Measurements from ENCODE around the gene GPLD1. TPM values are rescaled to one million over a fixed set of nuclear protein-coding genes. Genes with fewer than 3 reads are reported as not detected.
A peak's percentile ranks its signal among the peaks of the same experiment; 100 is the strongest.

Gene GPLD1
- total RNA-seq, 1 donor from 2014 or later = 1.8 TPM

- no peaks in the 10 kb centered on the region for H3K36me3 ChIP-seq (ENCODE audit: control insufficient read depth, insufficient read depth, low read length)
- no peak for DNase-seq (ENCODE audit: low read depth)
- TF ChIP-seq CTCF (IDR thresholded peaks at IDR 0.05; ENCODE audit: insufficient read depth, low read length, poor library complexity, severe bottlenecking) = no peak
- no peaks in the 10 kb centered on the region for H3K27me3 ChIP-seq (ENCODE audit: control insufficient read depth, insufficient read depth, low read length)
- no peak overlapping the region for H3K4me3 ChIP-seq (ENCODE audit: low read depth, low read length)
Measured at GRCh38 chr6:24534329-24534728, 45.0 kb upstream of the GPLD1 start.

- no peaks in the 10 kb centered on the region for H3K36me3 ChIP-seq (ENCODE audit: control insufficient read depth, insufficient read depth, low read length)
- no peak for DNase-seq (ENCODE audit: low read depth)
- H3K4me3 ChIP-seq (ENCODE audit: low read depth, low read length) = no peak overlapping the region
- no peaks in the 10 kb centered on the region for H3K27me3 ChIP-seq (ENCODE audit: control insufficient read depth, insufficient read depth, low read length)
- no peak for TF ChIP-seq CTCF (IDR thresholded peaks at IDR 0.05; ENCODE audit: insufficient read depth, low read length, poor library complexity, severe bottlenecking)
Measured at GRCh38 chr6:24529985-24530384, 40.6 kb upstream of the GPLD1 start.

GRCh38 chr6:24524805-24525204 lies 35.4 kb upstream of the GPLD1 start:
- H3K27me3 ChIP-seq (ENCODE audit: control insufficient read depth, insufficient read depth, low read length) = no peaks in the 10 kb centered on the region
- H3K36me3 ChIP-seq (ENCODE audit: control insufficient read depth, insufficient read depth, low read length) = no peaks in the 10 kb centered on the region
- TF ChIP-seq CTCF (IDR thresholded peaks at IDR 0.05; ENCODE audit: insufficient read depth, low read length, poor library complexity, severe bottlenecking) = peak; percentile 72
- H3K4me3 ChIP-seq (ENCODE audit: low read depth, low read length) = no peak overlapping the region
- DNase-seq (ENCODE audit: low read depth) = peak; percentile 48

- Histone ChIP-seq H3K4me3 (ENCODE audit: low read depth, low read length) (no peak overlapping the region), H3K36me3 (ENCODE audit: control insufficient read depth, insufficient read depth, low read length) (no peaks in the 10 kb centered on the region), H3K27me3 (ENCODE audit: control insufficient read depth, insufficient read depth, low read length) (no peaks in the 10 kb centered on the region)
- no peak for TF ChIP-seq CTCF (IDR thresholded peaks at IDR 0.05; ENCODE audit: insufficient read depth, low read length, poor library complexity, severe bottlenecking)
- no peak for DNase-seq (ENCODE audit: low read depth)
Measured at GRCh38 chr6:24524329-24524728, 35.0 kb upstream of the GPLD1 start.

- Histone ChIP-seq H3K36me3 (ENCODE audit: control insufficient read depth, insufficient read depth, low read length) (no peaks in the 10 kb centered on the region), H3K4me3 (ENCODE audit: low read depth, low read length) (no peak overlapping the region), H3K27me3 (ENCODE audit: control insufficient read depth, insufficient read depth, low read length) (no peaks in the 10 kb centered on the region)
- TF ChIP-seq CTCF (IDR thresholded peaks at IDR 0.05; ENCODE audit: insufficient read depth, low read length, poor library complexity, severe bottlenecking) = no peak
- DNase-seq (ENCODE audit: low read depth) = peak; percentile 89
Measured at GRCh38 chr6:24522228-24523176, 33.1 kb upstream of the GPLD1 start.

All from kidney epithelial cell (primary cell).